BLaER1 treated with 17β-estradiol and CSF1 and Interleukin-3, amounts not matched to agents 10 nM and 100 nM (cell line): ENCODE data around the gene NEAT1.

Experiments used
- H3K27ac ChIP-seq, 11 experiments: shearing (Covaris generic); formaldehyde crosslinking; 2 replicates each; pipeline ENCODE4 v1.8.1; 2022
- H3K27me3 ChIP-seq, 11 experiments: shearing (Covaris generic); formaldehyde crosslinking; 2 replicates each; pipeline ENCODE4 v1.8.1; 2022
- H3K36me3 ChIP-seq, 11 experiments: shearing (Covaris generic); formaldehyde crosslinking; 2 replicates each; pipeline ENCODE4 v1.8.1; 2022
- H3K4me1 ChIP-seq, 10 experiments: shearing (Covaris generic); formaldehyde crosslinking; 2 replicates each; pipeline ENCODE4 v1.8.1; 2022
- H3K4me2 ChIP-seq, 11 experiments: shearing (Covaris generic); formaldehyde crosslinking; 2 replicates each; pipeline ENCODE4 v1.8.1; 2022
- H3K4me3 ChIP-seq, 10 experiments: shearing (Covaris generic); formaldehyde crosslinking; 2 replicates each; pipeline ENCODE4 v1.8.1; 2022
- H3K9ac ChIP-seq, 11 experiments: shearing (Covaris generic); formaldehyde crosslinking; 2 replicates each; pipeline ENCODE4 v1.8.1; 2022
- H3K9me3 ChIP-seq, 11 experiments: shearing (Covaris generic); formaldehyde crosslinking; replicated peaks in 1 of 11; 2 replicates each; pipeline ENCODE4 v1.8.1; 2022
- H4K20me1 ChIP-seq, 11 experiments: shearing (Covaris generic); formaldehyde crosslinking; 2 replicates each; pipeline ENCODE4 v1.8.1; 2022
- Cebpa-rat ChIP-seq, 11 experiments: shearing (Covaris generic); IDR thresholded peaks; 2 replicates each; pipeline ENCODE4 v1.8.1; 2022

NEAT1 gene

DNA sequence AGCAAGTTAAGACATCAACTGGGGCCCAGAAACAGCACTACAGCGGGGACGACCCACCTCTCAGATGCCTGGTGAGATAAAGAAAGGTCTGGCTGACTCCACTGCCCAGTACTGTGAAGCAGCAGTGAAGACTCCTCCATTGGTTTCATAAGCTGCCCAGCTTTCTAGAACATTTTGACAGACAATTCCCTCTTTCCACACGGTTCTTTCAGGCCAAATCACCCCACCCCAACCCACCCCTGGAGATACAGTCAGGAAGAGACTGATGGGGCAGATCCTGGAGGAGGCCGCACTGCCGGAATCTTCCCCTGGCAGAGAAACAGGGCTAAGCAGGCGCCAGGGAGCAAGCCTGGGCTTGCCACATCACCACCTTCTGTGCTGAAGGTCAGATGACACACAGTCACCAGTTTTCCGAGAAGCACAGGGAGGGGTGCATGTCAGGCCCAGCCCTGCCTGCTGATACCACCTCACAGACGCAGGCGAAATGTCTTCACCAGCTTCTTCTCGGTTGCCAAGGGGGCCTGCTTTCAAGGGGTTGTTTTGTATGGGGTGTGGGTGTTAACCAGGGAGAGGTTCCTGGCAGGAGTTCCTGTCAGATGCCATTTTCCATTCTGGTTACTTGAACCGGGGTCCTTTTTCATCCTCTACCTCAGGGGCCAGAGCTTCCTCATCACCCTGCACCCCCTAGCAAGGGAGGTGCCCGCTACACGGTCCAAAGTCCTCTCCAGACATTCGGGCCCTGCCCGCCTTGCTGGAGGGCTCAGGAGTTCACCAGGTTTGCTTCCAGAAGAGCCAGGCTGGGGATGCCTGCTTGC is 1.4 kb upstream of the NEAT1 start:
- Histone ChIP-seq H3K4me1 (peaks cover 25 to 60% (median 51%) of the 10 kb centered on the region in 10 experiments), H3K27ac (peak overlapping the region; percentile 94 to 100 (median 99))

DNA sequence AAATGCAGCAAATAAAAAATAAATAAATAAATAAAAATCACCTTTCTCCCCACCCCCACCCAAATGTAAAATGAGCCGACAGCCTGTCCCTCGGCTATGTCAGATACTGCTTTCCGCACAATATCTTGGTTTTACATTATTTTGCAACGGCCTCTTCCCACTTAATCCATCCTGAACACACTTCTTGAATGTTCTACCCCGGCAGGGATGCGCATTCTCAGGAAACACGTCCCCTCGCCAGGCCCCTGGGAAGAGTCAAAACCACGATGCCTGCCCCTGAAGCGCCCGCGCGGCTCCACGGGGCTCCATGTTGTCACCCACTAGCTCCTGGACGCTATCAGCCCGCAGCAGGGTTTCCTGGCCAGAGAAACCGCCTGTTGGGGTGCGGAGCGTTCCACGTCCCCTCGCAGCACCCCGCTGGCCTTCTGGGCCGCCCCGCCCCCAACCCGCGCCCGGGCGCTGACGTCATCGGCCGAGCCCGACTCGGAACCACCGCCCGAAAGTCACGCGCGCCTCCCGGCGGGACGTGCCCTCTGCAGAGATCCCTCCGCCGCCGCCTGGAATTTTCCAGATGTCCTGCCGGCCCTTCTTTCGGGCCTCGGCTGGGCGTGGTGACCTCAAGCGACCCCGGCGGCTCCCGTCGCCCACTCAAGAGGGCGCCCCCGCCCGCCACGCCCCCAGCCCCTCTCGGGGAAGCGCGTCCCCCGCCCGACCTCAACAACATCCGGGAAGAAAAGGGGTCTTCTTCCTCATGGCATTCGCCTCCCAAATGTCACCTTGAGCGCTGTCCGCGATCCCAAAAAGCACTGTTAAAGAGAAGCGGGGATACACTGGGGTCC is 585 bp upstream of the NEAT1 start:
- H3K27me3 ChIP-seq: no peaks in the 10 kb centered on the region
- H3K36me3 ChIP-seq: peaks cover 7 to 43% (median 30%) of the 10 kb centered on the region in 11 experiments; a peak in 19 of 22 replicates
- H3K9me3 ChIP-seq: no peaks in the 10 kb centered on the region
- H3K4me2 ChIP-seq: peak overlapping the region; percentile 84 to 99 (median 97)
- H4K20me1 ChIP-seq: peaks cover 40 to 44% (median 43%) of the 10 kb centered on the region in 11 experiments
- H3K4me3 ChIP-seq: peak overlapping the region; percentile 83 to 94 (median 92)
- H3K9ac ChIP-seq: peak overlapping the region; percentile 98 to 100 (median 100)
- peaks cover 25 to 60% (median 50%) of the 10 kb centered on the region in 10 experiments for H3K4me1 ChIP-seq
- peak overlapping the region; percentile 94 to 100 (median 99) for H3K27ac ChIP-seq
- TF ChIP-seq Cebpa-rat (IDR thresholded peaks at IDR 0.05): no peak

More for the DNA sequence above, 1.4 kb upstream of the NEAT1 start:
- no peaks in the 10 kb centered on the region for H3K9me3 ChIP-seq
- peaks cover 0 to 34% (median 22%) of the 10 kb centered on the region in 11 experiments; a peak in 14 of 22 replicates for H3K36me3 ChIP-seq
- peaks cover 33 to 35% (median 35%) of the 10 kb centered on the region in 11 experiments for H4K20me1 ChIP-seq
- H3K4me3 ChIP-seq: peak overlapping the region; percentile 51 to 94 (median 90)
- H3K27me3 ChIP-seq: no peaks in the 10 kb centered on the region
- peak overlapping the region; percentile 98 to 100 (median 100) for H3K9ac ChIP-seq
- peak overlapping the region; percentile 84 to 99 (median 97) for H3K4me2 ChIP-seq
- peak in 3 of 11 experiments; percentile 25 to 74 (median 60); a peak in 4 of 22 replicates for TF ChIP-seq Cebpa-rat (IDR thresholded peaks at IDR 0.05)

DNA sequence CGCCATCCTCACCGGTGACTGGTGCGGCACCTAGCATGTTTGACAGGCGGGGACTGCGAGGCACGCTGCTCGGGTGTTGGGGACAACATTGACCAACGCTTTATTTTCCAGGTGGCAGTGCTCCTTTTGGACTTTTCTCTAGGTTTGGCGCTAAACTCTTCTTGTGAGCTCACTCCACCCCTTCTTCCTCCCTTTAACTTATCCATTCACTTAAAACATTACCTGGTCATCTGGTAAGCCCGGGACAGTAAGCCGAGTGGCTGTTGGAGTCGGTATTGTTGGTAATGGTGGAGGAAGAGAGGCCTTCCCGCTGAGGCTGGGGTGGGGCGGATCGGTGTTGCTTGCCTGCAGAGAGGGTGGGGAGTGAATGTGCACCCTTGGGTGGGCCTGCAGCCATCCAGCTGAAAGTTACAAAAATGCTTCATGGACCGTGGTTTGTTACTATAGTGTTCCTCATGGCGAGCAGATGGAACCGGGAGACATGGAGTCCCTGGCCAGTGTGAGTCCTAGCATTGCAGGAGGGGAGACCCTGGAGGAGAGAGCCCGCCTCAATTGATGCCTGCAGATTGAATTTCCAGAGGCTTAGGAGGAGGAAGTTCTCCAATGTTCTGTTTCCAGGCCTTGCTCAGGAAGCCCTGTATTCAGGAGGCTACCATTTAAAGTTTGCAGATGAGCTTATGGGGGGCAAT is 1.1 kb downstream of the NEAT1 start:
- Histone ChIP-seq H3K9me3 (no peaks in the 10 kb centered on the region), H3K4me3 (peak overlapping the region; percentile 83 to 94 (median 92)), H4K20me1 (peaks cover 56 to 60% (median 60%) of the 10 kb centered on the region in 11 experiments), H3K9ac (peak overlapping the region; percentile 98 to 100 (median 100)), H3K36me3 (peaks cover 12 to 59% (median 37%) of the 10 kb centered on the region in 11 experiments; a peak in 19 of 22 replicates), H3K4me1 (peaks cover 30 to 60% (median 50%) of the 10 kb centered on the region in 10 experiments), H3K27me3 (no peaks in the 10 kb centered on the region), H3K4me2 (peak overlapping the region; percentile 80 to 99 (median 91)), H3K27ac (peak overlapping the region; percentile 94 to 100 (median 99))
- no peak for TF ChIP-seq Cebpa-rat (IDR thresholded peaks at IDR 0.05)

DNA sequence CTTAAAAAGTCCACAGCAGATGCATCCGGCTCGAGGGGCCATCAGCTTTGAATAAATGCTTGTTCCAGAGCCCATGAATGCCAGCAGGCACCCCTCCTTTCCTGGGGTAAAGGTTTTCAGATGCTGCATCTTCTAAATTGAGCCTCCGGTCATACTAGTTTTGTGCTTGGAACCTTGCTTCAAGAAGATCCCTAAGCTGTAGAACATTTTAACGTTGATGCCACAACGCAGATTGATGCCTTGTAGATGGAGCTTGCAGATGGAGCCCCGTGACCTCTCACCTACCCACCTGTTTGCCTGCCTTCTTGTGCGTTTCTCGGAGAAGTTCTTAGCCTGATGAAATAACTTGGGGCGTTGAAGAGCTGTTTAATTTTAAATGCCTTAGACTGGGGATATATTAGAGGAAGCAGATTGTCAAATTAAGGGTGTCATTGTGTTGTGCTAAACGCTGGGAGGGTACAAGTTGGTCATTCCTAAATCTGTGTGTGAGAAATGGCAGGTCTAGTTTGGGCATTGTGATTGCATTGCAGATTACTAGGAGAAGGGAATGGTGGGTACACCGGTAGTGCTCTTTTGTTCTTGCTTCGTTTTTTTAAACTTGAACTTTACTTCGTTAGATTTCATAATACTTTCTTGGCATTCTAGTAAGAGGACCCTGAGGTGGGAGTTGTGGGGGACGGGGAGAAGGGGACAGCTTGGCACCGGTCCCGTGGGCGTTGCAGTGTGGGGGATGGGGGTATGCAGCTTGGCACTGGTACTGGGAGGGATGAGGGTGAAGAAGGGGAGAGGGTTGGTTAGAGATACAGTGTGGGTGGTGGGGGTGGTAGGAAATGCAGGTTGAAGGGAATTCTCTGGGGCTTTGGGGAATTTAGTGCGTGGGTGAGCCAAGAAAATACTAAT is 1.9 kb downstream of the NEAT1 start:
- no peak for TF ChIP-seq Cebpa-rat (IDR thresholded peaks at IDR 0.05)
- Histone ChIP-seq H3K9ac (peak overlapping the region; percentile 98 to 100 (median 100)), H3K27me3 (no peaks in the 10 kb centered on the region), H3K4me2 (peak overlapping the region; percentile 80 to 99 (median 91)), H3K36me3 (peaks cover 12 to 59% (median 37%) of the 10 kb centered on the region in 11 experiments; a peak in 19 of 22 replicates), H3K4me3 (peak overlapping the region; percentile 83 to 94 (median 92)), H3K27ac (peak overlapping the region; percentile 94 to 100 (median 99)), H4K20me1 (peaks cover 61 to 68% (median 68%) of the 10 kb centered on the region in 11 experiments), H3K9me3 (no peaks in the 10 kb centered on the region), H3K4me1 (peaks cover 32 to 62% (median 54%) of the 10 kb centered on the region in 10 experiments)

DNA sequence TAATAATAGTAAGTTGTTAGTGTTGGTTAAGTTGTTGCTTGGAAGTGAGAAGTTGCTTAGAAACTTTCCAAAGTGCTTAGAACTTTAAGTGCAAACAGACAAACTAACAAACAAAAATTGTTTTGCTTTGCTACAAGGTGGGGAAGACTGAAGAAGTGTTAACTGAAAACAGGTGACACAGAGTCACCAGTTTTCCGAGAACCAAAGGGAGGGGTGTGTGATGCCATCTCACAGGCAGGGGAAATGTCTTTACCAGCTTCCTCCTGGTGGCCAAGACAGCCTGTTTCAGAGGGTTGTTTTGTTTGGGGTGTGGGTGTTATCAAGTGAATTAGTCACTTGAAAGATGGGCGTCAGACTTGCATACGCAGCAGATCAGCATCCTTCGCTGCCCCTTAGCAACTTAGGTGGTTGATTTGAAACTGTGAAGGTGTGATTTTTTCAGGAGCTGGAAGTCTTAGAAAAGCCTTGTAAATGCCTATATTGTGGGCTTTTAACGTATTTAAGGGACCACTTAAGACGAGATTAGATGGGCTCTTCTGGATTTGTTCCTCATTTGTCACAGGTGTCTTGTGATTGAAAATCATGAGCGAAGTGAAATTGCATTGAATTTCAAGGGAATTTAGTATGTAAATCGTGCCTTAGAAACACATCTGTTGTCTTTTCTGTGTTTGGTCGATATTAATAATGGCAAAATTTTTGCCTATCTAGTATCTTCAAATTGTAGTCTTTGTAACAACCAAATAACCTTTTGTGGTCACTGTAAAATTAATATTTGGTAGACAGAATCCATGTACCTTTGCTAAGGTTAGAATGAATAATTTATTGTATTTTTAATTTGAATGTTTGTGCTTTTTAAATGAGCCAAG is 2.7 kb downstream of the NEAT1 start:
- Histone ChIP-seq H3K27ac (peak overlapping the region; percentile 94 to 100 (median 99)), H3K4me2 (peak overlapping the region; percentile 80 to 99 (median 91)), H3K36me3 (peaks cover 12 to 62% (median 37%) of the 10 kb centered on the region in 11 experiments; a peak in 19 of 22 replicates), H3K9me3 (no peaks in the 10 kb centered on the region), H3K27me3 (no peaks in the 10 kb centered on the region), H3K9ac (peak overlapping the region; percentile 98 to 100 (median 100)), H3K4me3 (peak overlapping the region; percentile 83 to 94 (median 92)), H4K20me1 (peaks cover 70 to 77% (median 77%) of the 10 kb centered on the region in 11 experiments), H3K4me1 (peaks cover 36 to 62% (median 54%) of the 10 kb centered on the region in 10 experiments)
- no peak for TF ChIP-seq Cebpa-rat (IDR thresholded peaks at IDR 0.05)

DNA sequence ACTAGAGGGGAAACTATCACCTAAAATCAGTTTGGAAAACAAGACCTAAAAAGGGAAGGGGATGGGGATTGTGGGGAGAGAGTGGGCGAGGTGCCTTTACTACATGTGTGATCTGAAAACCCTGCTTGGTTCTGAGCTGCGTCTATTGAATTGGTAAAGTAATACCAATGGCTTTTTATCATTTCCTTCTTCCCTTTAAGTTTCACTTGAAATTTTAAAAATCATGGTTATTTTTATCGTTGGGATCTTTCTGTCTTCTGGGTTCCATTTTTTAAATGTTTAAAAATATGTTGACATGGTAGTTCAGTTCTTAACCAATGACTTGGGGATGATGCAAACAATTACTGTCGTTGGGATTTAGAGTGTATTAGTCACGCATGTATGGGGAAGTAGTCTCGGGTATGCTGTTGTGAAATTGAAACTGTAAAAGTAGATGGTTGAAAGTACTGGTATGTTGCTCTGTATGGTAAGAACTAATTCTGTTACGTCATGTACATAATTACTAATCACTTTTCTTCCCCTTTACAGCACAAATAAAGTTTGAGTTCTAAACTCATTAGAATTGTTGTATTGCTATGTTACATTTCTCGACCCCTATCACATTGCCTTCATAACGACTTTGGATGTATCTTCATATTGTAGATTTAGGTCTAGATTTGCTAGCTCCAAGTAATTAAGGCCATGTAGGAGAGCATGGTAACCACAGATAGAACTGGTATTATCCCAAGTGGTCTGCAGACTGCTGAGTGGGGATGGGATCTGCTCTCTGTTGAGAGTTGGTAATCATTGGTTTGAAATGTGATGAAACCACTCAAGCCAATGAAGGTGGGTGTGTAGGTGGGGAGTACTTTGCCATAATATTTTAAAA is 3.6 kb downstream of the NEAT1 start:
- peak overlapping the region; percentile 98 to 100 (median 100) for H3K9ac ChIP-seq
- peak overlapping the region; percentile 83 to 94 (median 92) for H3K4me3 ChIP-seq
- peak in 5 of 11 experiments; percentile 8 to 91 (median 65); a peak in 8 of 22 replicates for TF ChIP-seq Cebpa-rat (IDR thresholded peaks at IDR 0.05)
- peaks cover 12 to 71% (median 37%) of the 10 kb centered on the region in 11 experiments; a peak in 19 of 22 replicates for H3K36me3 ChIP-seq
- peaks cover 79 to 86% (median 85%) of the 10 kb centered on the region in 11 experiments for H4K20me1 ChIP-seq
- H3K4me1 ChIP-seq: peaks cover 39 to 63% (median 56%) of the 10 kb centered on the region in 10 experiments
- H3K27me3 ChIP-seq: no peaks in the 10 kb centered on the region
- H3K9me3 ChIP-seq: no peaks in the 10 kb centered on the region
- H3K27ac ChIP-seq: peak overlapping the region; percentile 94 to 100 (median 99)
- peak overlapping the region; percentile 80 to 99 (median 91) for H3K4me2 ChIP-seq
